IPS DF 6.9 (cell line): ENCODE measurements around the gene GUSB.
"Not testable (repeated sequence)": the region's sequence is repeated elsewhere in the genome, so short reads cannot be mapped to it uniquely, and the experiment has no call there.

Source experiments
- DNase-seq: peaks from one replicate; pipeline ENCODE4 v3.0.0-alpha.2; 2013; ENCODE audit warnings: low read depth, low spot score
- H3K27ac ChIP-seq: one replicate; pipeline ENCODE4 v1.5.1; 2013; ENCODE audit warnings: low read length, control low read depth
- H3K27me3 ChIP-seq: 2 replicates; pipeline ENCODE4 v1.6.1; 2013; ENCODE audit warnings: mild to moderate bottlenecking, low read length; ENCODE audit not compliant: control insufficient read depth, insufficient read depth
- H3K36me3 ChIP-seq: 2 replicates; pipeline ENCODE4 v1.6.1; 2013; ENCODE audit warnings: low read length; ENCODE audit not compliant: control insufficient read depth, insufficient read depth
- H3K4me1 ChIP-seq: 2 replicates; pipeline ENCODE4 v1.6.1; 2013; ENCODE audit warnings: low read length; ENCODE audit not compliant: control insufficient read depth, insufficient read depth
- H3K4me3 ChIP-seq: 2 replicates; pipeline ENCODE4 v1.5.1; 2013; ENCODE audit warnings: mild to moderate bottlenecking, low read length
- H3K9me3 ChIP-seq: 2 replicates; pipeline ENCODE4 v1.6.1; 2013; ENCODE audit warnings: low read length, inconsistent platforms; ENCODE audit not compliant: control insufficient read depth, insufficient read depth
- WGBS: extraction: QIAGEN DNeasy Blood & Tissue Kit; methylation state at CpG from one replicate; pipeline ENCODE4 v1.1.7; 2013; ENCODE audit warnings: mixed read lengths, missing lambda C conversion rate; ENCODE audit not compliant: insufficient read length, insufficient coverage; 5-methylcytosine and 5-hydroxymethylcytosine counted together

The GUSB gene

DNA sequence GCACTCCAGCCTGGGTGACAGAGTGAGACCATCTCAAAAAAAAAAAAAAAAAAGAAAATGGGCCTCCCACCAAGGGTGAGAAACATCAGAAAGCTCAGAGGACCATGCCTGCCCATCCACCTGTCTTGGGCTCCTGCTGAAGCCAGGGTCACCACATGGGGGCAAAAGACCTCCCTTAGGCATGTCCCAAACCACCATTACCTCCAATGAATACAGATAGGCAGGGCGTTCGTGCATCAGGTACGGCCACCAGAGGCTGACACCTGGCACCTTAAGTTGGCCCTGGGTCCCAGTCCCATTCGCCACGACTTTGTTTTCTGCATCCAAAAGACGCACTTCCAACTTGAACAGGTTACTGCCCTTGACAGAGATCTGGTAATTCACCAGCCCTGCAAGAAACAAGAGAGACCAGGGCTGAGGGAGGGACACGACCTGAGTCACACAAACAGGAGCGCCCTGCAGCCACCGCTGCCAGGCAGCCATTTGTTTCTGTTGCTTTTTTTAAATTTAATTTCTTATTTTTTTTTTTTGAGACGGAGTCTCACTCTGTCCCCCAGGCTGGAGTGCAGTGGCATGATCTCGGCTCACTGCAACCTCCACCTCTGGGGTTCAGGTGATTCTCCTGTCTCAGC is 6.1 kb downstream of the GUSB start:
- Histone ChIP-seq H3K36me3 (peaks cover 34% of the 10 kb centered on the region), H3K27ac (no peak overlapping the region), H3K4me3 (no peak overlapping the region), H3K9me3 (no peaks in the 10 kb centered on the region), H3K4me1 (no peaks in the 10 kb centered on the region; the same call in 1 of the 2 replicates), H3K27me3 (no peaks in the 10 kb centered on the region)
- no CpG with 5 or more reads among the region's 11 CpGs for WGBS
- no peak for DNase-seq

DNA sequence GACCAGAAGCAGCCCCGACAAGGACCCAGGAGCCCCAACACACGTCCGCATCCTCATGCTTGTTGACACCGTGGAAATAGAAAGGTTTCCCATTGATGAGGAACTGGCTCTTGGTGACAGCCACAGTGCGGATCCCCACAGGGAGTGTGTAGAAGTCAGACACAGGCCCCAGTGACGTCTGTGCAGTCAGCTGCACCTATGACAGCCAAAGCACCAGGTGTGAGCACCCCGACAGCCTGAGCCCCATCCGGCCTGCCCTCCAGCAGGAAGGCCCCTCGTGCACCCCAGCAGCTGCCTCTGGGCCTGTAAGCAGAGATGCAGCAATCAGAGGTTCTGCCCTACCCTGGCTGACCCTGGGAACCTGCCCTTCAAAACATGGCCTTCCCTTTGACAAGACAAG is 7.1 kb downstream of the GUSB start:
- H3K4me3 ChIP-seq = no peak overlapping the region
- no peak overlapping the region for H3K27ac ChIP-seq
- H3K36me3 ChIP-seq = peaks cover 34% of the 10 kb centered on the region
- no CpG with 5 or more reads among the region's 9 CpGs for WGBS
- no peaks in the 10 kb centered on the region for H3K27me3 ChIP-seq
- no peaks in the 10 kb centered on the region for H3K9me3 ChIP-seq
- H3K4me1 ChIP-seq = no peaks in the 10 kb centered on the region
- DNase-seq = no peak

GRCh38 chr7:65974191-65974801 is 7.7 kb downstream of the GUSB start:
- WGBS = no CpG with 5 or more reads among the region's 29 CpGs
- Histone ChIP-seq H3K27ac (no peak overlapping the region), H3K36me3 (peaks cover 29% of the 10 kb centered on the region), H3K4me3 (no peak overlapping the region), H3K27me3 (no peaks in the 10 kb centered on the region), H3K9me3 (no peaks in the 10 kb centered on the region), H3K4me1 (no peaks in the 10 kb centered on the region)
- no peak for DNase-seq

GRCh38 chr7:65972976-65973375 is 9.0 kb downstream of the GUSB start:
- DNase-seq = no peak
- no peaks in the 10 kb centered on the region for H3K9me3 ChIP-seq
- WGBS = no CpG with 5 or more reads among the region's 13 CpGs
- H3K4me3 ChIP-seq = no peak overlapping the region
- no peak overlapping the region for H3K27ac ChIP-seq
- H3K36me3 ChIP-seq = peaks cover 29% of the 10 kb centered on the region
- no peaks in the 10 kb centered on the region for H3K27me3 ChIP-seq
- no peaks in the 10 kb centered on the region for H3K4me1 ChIP-seq

GRCh38 chr7:65971021-65971420 is 11.0 kb downstream of the GUSB start:
- Histone ChIP-seq H3K9me3 (no peaks in the 10 kb centered on the region), H3K27me3 (no peaks in the 10 kb centered on the region), H3K4me3 (no peak overlapping the region), H3K4me1 (no peaks in the 10 kb centered on the region), H3K36me3 (peaks cover 35% of the 10 kb centered on the region), H3K27ac (no peak overlapping the region)
- DNase-seq = no peak
- WGBS = no CpG with 5 or more reads among the region's 8 CpGs

- Histone ChIP-seq H3K27ac (no peak overlapping the region), H3K4me3 (no peak overlapping the region), H3K4me1 (no peaks in the 10 kb centered on the region), H3K27me3 (no peaks in the 10 kb centered on the region), H3K36me3 (peaks cover 26% of the 10 kb centered on the region), H3K9me3 (no peaks in the 10 kb centered on the region)
- DNase-seq = no peak
- no CpG with 5 or more reads among the region's 26 CpGs for WGBS
Observed at GRCh38 chr7:65968256-65969185, 13.5 kb downstream of the GUSB start.

DNA sequence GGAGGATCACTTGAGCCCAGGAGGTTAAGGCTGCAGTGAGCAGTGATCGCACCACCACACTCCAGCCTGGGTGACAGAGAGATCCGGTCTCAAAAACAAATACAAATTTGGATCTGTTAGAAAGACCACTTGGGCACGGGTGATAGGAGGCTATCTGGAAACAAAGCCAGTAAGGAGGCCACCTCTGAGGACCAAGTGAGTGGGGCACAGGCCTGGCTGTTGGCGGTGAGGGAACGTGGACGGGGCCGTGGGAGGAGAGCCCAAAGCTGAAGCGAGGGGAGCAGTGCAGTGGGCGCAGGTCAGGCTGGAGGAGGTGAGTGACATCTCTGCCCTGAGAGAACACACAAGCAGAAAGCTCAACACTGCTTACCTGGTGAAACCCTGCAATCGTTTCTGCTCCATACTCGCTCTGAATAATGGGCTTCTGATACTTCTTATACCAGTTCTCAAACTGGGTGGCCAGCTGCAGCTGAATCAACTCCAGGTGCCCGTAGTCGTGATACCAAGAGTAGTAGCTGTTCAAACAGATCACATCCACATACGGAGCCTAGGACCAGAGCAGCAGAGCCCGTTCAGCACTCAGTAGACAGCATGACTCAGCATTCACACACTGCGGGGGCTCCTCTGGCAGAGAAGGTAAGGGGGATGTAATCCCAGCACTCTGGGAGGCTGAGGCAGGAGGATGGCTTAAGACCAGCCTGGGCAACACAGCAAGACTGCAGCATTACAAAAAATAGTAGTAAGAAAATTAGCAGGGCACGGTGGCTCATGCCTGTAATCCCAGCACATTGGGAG is 14.5 kb downstream of the GUSB start:
- no peaks in the 10 kb centered on the region for H3K9me3 ChIP-seq
- peaks cover 31% of the 10 kb centered on the region for H3K36me3 ChIP-seq
- DNase-seq = no peak
- H3K27ac ChIP-seq = no peak overlapping the region
- no CpG with 5 or more reads among the region's 17 CpGs for WGBS
- no peaks in the 10 kb centered on the region for H3K27me3 ChIP-seq
- H3K4me3 ChIP-seq = no peak overlapping the region
- H3K4me1 ChIP-seq = no peaks in the 10 kb centered on the region

GRCh38 chr7:65966146-65966545 is 15.9 kb downstream of the GUSB start:
- DNase-seq = no peak
- no CpG with 5 or more reads among the region's 6 CpGs for WGBS
- H3K27me3 ChIP-seq = no peaks in the 10 kb centered on the region
- no peak overlapping the region for H3K27ac ChIP-seq
- H3K4me1 ChIP-seq = no peaks in the 10 kb centered on the region
- H3K36me3 ChIP-seq = peaks cover 32% of the 10 kb centered on the region
- no peaks in the 10 kb centered on the region for H3K9me3 ChIP-seq
- H3K4me3 ChIP-seq = no peak overlapping the region

GRCh38 chr7:65964671-65965070 is 17.3 kb downstream of the GUSB start:
- peaks cover 38% of the 10 kb centered on the region for H3K36me3 ChIP-seq
- H3K9me3 ChIP-seq, H3K4me1 ChIP-seq, H3K27me3 ChIP-seq, H3K4me3 ChIP-seq, DNase-seq, H3K27ac ChIP-seq: not testable (repeated sequence)
- no CpG with 5 or more reads among the region's 3 CpGs for WGBS

DNA sequence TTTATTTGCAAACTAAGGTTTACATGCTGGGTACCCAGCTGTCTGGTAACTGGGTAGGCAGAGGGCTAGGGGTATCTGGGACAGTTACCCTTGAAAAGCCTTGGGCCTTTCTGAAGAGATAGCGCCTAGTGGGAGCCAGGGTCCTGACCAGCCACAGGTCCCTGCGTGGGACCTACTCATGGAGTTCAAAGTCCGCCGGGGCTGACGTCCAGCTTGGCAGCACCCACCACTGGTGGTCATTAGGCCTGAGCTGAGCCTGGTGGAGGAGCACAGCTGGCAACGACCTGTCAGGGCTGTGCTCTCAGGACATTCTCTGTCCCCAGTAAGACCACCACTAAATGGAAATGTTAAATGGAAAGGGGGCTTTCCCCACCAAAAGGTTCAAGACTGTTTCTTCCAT is 20.0 kb downstream of the GUSB start:
- no CpG with 5 or more reads among the region's 6 CpGs for WGBS
- Histone ChIP-seq H3K36me3 (peaks cover 25% of the 10 kb centered on the region; the same call in 1 of the 2 replicates), H3K4me3 (no peak overlapping the region), H3K27me3 (no peaks in the 10 kb centered on the region), H3K4me1 (no peaks in the 10 kb centered on the region), H3K27ac (no peak overlapping the region), H3K9me3 (no peaks in the 10 kb centered on the region)
- DNase-seq = no peak
